GM12878 (cell line): ENCODE results near the gene KANSL3.

Experiments used
- ATF2 ChIP-seq: IDR thresholded peaks from 2 replicates; pipeline ENCODE4 v1.6.1; 2012; ENCODE audit warnings: low read length, inconsistent platforms
- CTCF ChIP-seq, 3 experiments: IDR thresholded peaks in 2 of 3; conservative IDR thresholded peaks in 1 of 3; 2 replicates each; pipeline ENCODE4 v1.5.1; 2011; ENCODE audit warnings: low read depth in 3 of 3, low read length in 3 of 3, mild to moderate bottlenecking in 3 of 3, control low read depth in 2 of 3, moderate library complexity in 2 of 3, inconsistent platforms in 1 of 3, mixed read lengths in 1 of 3; ENCODE audit not compliant: control insufficient read depth in 2 of 3, insufficient read depth in 1 of 3; ENCODE audit errors: extremely low read depth in 1 of 3
- ETV6 ChIP-seq, 2 experiments: fragments of 450-650 bp in 1 of 2; IDR thresholded peaks in 1 of 2; conservative IDR thresholded peaks in 1 of 2; 2 replicates each; pipeline ENCODE4 v1.6.1; 2014; ENCODE audit warnings: antibody characterized with exemption in 1 of 2, borderline replicate concordance in 1 of 2, low read depth in 1 of 2, mild to moderate bottlenecking in 1 of 2, moderate library complexity in 1 of 2
- MAX ChIP-seq: IDR thresholded peaks from 2 replicates; pipeline ENCODE4 v1.6.1; 2012; ENCODE audit warnings: low read depth, low read length, improper control_type of control experiment
- NR2C2 ChIP-seq: IDR thresholded peaks from 2 replicates; pipeline ENCODE4 v1.6.1; 2011; ENCODE audit warnings: borderline replicate concordance, low read depth; ENCODE audit not compliant: control insufficient read depth, insufficient read length
- PAX5 ChIP-seq: IDR thresholded peaks from 2 replicates; pipeline ENCODE4 v1.6.1; 2011; ENCODE audit warnings: low read depth, low read length, borderline replicate concordance
- REST ChIP-seq: IDR thresholded peaks from 2 replicates; pipeline ENCODE4 v1.6.1; 2012; ENCODE audit warnings: mild to moderate bottlenecking, low read depth, low read length
- TBL1XR1 ChIP-seq: IDR thresholded peaks from 2 replicates; pipeline ENCODE4 v1.6.1; 2012; ENCODE audit warnings: low read depth, low read length, improper control_type of control experiment

GRCh38 chr2:96547203-96547641, 90.9 kb downstream of the KANSL3 start:
- no peak for TF ChIP-seq TBL1XR1
- no peak for TF ChIP-seq REST
- TF ChIP-seq CTCF (IDR thresholded peaks at IDR 0.05 in 2 of 3, conservative IDR thresholded peaks at IDR 0.05 in 1 of 3; ENCODE audit: control insufficient read depth in 2 of 3, extremely low read depth in 1 of 3, insufficient read depth in 1 of 3, low read depth in 3 of 3, low read length in 3 of 3), result no peak
- no peak for TF ChIP-seq MAX
- no peak for TF ChIP-seq PAX5
- no peak for TF ChIP-seq ETV6 (conservative IDR thresholded peaks at IDR 0.05 in 1 of 2, IDR thresholded peaks at IDR 0.05 in 1 of 2; ENCODE audit: borderline replicate concordance in 1 of 2, low read depth in 1 of 2)
- TF ChIP-seq NR2C2, result no peak
- no peak for TF ChIP-seq ATF2
